Activated gamma-delta T cell (primary cell): Measurements from ENCODE around the gene CUTC.
"Not testable (repeated sequence)": the region's sequence is repeated elsewhere in the genome, so short reads cannot be mapped to it uniquely, and the experiment has no call there.

Experiments
- DNase-seq: peaks from one replicate; lab custom pipeline; 2025; lab: John Stamatoyannopoulos, UW

Gene CUTC

DNA sequence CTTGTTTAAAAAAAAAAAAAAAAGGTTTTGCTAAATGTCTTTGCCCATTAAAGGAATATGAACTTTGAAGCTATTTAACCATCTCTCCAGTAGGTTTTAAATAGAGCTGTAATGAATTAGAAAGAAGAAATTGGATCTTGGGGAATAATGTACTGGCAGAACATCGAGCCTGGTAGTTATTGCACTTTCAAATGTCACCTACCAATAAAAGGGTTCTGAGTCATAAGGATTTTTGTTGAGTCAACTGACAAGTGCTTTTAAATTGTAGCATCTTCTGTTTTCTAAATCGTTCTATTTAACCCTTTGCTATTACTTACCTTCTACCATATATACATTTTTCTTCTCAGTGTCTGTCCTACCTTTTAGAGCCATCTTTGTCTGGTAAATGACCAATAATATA, 10.7 kb downstream of the CUTC start:
- no peak for DNase-seq

DNA sequence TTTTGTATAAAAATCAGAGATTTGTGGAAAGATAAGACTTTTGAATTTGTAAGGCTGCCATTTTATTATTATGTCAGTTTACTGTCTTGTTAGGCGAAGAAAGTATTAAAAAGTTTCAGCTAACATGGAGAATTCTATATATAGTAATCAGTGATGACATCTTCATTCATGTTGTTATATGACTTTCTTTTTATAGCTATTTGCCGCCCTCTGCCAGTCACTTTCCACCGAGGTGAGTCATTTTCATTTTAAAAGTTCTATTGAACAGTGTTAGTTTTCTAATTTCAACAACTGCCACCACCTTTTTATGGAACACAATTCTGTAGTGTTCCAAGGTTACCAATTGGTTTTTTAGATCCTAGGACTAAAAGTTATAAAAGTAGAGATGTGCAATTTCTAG, 11.8 kb downstream of the CUTC start:
- DNase-seq: no peak

DNA sequence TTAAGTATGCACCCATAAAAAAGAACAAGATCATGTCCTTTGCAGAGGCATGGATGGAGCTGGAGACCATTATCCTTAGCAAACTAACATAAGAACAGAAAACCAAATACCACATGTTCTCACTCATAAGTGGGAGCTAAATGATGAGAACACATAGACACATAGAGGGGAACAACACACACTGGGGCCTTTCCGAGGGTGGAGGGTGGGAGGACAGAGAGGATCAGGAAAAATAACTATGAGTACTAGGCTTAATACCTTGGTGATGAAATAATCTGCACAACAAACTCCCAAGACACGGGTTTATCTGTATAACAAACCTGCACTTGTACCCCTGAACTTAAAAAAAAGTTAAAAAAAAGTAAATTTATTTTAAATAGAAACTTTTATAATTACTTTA, 14.1 kb downstream of the CUTC start:
- not testable (repeated sequence) for DNase-seq

DNA sequence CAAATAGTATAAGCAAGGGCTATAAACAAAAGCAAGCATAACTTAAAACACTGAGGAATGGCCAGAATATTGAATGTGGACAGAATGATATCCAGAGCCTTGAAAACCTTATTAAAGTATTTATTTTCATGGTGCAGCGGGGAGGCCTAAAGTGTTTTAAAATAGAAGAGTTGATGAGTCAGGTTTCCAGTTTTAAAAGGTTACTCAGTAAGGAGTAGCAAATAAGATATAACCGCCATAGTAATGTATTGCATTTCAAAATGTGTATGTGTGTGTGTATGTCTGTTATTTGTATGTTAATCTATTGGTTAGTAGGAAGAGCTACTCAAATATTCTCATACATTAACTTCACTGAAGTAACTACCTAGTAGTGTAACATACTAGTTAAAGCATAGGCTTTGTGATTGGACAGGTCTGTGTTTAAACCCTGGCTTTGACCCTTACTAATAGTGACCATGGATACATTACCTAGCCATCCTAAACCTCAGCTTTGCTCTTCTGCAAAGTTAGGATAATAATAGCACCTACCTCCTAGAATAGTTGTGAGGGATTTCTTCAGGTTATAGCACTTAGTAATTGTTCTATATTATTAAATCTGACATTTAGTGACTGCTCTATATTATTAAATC, 16.9 kb downstream of the CUTC start:
- no peak for DNase-seq

DNA sequence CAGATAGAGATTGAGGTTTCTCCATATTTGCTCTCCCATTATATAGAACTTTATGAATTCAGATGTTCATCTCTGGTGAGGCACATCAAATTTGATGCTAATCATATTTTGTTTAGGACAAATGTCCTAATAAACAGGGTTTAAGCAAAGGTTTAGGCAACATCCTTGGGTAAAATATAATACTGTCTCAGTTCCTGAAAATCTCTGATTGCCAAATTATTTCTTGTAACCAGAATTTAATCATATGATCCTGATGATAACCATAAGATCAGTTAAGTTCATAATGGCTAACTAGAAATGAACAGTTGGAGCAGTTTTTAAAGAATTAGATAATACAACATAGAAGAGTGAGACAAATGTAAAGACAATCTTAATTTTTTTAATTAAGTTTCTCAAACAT, 18.6 kb downstream of the CUTC start:
- DNase-seq: no peak

DNA sequence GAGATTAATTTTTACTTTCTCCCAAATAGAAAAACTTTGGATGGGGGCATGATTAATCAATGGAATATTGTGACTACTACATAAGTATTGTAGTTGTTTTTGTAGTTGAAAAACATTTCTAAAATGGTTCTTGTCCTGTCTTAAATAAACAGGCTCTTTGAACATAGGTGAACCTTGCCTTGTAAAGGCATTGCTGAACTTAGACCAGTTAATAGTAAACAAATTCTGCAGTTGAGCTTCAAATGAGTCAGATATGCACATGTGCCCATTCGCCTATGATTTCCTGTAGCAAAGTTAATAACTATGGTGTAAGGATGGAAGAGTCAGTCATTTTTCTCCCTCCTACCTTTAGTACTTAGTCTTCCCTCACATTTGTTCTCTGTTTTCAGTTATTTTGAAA, 22.6 kb downstream of the CUTC start:
- no peak for DNase-seq

DNA sequence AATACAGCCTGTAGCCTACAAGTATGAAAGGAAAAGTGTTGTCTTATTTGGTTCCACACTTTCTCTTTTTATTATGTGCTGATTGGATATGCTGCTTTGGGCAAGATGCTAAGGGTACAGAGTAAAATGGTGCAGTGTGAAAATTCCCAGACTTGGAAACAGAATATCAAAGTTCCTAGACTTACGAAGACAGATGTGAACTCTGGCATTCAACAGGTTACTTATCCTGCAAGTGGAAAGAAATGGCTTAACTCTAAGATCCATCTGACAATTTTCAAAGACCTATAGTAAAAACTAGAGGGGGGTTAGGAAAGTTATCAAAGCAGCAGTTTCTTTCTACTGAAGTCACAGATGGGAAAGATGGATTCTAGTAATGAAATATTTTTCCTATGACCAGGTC, 24.1 kb downstream of the CUTC start:
- no peak for DNase-seq

DNA sequence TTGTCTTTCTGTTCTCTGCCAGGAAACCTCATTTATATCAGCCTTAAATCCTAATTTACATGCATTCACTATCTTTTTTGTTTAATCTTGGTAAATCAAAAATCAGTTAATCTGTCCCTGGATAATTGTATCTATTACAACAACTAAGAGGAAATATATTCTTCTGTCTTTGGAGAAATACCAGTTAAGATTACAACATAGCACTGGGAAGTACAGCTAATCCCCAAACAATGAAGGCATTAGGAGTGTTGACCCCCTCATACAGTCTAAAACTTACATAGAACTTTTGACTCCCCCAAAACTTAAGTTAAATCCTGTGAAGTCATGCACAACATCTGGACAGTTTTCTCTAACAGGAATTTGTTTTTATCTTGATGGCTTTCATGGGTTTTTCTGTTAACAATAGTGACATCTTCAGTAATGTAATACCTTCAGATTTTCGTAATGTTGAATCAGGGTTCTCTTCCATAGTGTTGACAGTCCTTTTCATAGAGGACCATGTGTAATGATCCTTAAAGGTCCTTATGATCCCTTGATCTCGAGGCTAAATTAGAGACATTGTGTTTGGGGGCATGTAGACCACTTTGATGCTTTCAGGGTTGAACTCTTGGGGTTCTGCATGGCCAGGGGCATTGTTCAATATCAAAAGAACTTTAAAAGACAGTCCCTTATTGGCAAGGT, 26.3 kb downstream of the CUTC start:
- no peak for DNase-seq

DNA sequence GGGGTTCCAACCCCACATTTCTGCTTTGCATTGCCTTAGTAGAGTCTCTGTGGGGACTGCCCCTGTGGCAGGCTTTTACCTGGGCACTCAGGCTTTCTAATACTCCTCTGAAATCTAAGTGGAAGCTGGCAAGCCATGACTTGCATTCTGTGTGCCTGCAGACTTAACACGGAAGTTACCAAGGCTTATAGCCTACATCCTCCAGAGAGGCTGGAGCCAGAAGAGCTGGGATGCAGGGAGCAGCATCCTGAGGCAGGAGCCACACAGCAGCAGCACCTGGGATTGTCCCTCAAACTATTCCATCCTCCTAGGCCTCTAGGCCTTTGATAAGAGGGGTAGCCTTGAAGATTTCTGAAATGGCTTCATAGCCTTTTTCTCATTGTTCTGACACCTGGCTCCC, 28.3 kb downstream of the CUTC start:
- DNase-seq: no peak

DNA sequence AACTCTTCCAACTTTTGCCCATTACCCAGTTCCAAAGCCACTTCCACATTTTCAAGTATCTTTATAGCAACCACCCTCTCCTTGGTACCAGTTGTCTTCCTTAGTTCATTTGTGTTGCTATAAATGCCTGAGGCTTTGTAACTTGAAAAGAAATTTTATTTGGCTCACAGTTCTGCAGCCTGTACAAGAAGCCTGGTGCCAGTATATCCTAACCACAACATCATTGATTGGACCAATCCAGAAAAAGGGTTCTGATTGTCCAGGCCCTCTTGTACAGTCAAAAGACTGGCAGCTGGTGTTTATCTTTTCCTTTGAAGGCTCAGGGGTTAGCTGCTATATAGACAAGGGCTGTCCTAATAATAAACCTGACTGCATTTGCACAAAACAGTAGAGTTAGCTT, 29.3 kb downstream of the CUTC start:
- no peak for DNase-seq

DNA sequence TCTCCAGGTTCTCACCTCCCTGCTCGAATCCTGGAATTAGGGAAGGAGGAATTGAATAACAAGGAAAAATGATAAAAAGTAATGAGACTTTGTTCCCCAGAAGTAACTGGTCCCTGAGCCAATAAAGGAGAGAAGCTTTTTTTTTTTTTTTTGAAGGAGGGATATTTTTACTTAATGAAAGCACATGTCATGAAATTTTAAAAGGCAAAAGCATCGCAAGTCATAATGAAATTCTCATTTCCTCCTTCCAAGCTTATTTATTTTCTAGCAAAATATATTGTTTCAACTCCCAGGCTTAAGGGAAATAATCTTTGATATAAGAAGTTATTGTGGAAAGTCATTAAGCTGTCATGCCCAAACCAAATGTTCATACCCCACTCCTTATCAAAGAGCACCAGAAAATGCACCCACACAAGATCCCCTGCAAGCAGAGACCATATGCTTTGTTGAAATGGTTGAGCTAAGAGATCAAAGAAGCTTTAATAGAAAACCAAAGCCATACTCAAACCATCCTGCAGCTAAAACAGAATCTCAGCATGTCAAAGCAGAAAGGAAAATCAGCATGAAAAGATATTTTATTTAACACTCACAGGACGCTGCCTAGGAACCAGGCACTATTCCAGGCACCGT, 33.8 kb downstream of the CUTC start:
- no peak for DNase-seq

DNA sequence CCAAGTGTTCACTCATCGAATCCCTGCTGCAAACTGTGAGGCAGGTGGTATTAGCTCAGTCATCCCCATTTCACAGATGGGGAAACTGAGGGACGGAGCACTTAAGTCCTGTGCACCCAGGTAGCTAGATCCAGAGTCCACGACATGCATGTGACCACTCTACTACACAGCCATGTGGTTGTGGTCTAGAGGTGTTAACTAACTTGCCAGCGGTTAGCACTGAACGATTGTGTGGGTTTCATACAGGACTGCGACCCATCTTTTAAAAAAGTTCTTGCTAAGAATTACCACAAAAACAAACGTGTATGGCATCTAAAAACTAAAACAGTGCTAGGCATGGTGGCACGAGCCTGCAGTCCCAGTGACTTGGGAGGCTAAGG, 34.3 kb downstream of the CUTC start:
- no peak for DNase-seq

DNA sequence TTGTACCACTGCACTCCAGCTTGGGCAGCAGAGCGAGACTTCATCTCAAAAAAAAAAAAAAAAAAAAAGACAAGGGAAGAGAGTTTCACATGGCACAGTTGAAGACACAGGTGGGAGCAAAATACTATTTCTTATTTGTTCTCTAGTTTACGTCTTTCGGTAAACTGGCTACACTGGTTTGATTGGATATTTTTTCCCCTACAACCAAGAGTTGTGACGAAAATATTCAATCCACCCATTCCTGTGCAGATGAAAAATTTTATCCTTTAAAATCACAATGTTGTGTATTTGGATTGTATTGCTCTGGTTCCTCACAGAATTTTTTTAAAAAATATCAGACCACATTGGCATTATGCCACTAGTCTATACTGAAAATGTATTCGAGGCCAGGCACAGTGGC, 35.9 kb downstream of the CUTC start:
- DNase-seq: no peak

DNA sequence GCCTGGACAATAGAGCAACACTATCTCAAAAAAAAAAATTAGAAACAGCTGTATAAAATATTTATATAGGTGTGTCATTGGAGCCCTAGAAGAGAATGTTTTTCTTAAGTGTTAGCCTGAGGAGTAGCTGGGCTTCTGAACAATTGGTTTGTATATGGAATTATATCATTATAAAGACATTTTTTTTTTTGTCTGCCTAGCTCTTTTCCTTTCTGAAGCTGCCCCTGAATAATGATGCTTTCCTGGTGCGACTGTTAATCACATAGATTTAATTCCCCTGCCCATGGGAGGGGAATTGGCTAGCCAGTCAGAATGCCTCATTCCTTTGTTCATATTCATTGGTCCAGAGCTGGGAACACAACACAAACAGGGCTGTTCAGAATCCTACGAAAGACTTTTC, 36.5 kb downstream of the CUTC start:
- DNase-seq: no peak

DNA sequence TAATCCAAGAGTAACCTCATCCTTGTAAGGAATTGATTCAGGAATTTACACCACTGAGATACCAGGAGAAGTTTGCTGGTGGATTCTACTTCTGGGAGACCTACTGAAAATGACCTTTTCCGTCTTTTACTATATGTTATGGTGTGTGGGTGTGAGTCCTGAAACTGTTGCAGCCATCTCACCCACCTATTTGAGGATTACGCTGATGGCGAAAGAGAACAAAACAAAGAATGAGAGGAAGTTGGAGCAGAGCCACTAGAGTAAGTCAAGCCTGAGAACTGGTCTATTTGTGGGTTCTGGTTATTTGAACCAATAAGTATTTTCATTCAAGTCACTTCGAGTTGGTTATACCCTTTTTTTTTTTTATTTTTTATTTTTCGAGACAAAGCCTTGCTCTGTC, 37.7 kb downstream of the CUTC start:
- no peak for DNase-seq

DNA sequence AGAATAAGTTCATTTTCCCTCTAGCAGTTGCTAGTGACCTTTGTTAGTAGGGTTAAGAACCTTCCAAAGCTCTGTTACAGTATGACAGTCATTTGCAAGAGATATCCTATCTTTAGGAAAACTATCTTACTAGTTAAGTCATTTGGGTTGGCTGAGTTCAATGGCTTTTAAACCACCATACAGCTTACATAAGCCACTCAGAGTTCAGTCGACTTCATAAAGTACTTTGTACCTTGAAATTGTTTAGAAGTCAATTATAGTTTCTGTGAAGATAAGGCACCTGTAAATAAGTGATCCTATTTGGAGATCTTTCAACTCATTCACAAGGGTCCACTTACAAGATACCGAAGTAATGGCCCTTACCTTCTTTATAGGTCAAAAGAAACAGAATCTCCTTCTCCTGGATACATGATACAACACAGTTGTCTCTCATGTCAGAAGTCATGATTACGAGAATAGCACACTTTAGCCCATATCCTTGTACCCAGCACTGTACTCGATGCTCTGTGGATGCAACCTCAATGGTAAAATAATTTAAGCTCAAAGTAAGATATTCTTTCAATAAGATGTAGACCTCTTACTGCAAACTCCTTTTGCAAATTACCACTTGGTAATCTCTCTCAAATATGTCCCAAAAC, 38.5 kb downstream of the CUTC start:
- DNase-seq: no peak

DNA sequence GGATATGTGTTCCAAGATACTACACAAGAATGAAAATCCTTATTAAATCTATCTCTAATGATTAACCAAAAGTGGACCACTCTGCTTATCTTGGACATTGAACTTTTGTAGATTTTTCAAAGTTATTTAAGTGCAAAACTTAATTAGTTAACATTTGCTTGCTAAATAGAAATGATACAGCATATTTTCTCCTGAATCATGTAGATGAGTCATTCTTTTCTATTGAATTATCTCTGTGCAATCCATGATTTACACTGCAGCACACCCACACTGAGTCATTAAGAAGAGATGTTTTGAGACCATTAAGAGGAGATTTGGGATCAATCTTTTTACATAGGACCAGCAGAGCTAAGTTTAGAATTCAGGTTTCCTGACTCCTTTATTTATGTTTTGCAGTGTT, 43.8 kb downstream of the CUTC start:
- no peak for DNase-seq

DNA sequence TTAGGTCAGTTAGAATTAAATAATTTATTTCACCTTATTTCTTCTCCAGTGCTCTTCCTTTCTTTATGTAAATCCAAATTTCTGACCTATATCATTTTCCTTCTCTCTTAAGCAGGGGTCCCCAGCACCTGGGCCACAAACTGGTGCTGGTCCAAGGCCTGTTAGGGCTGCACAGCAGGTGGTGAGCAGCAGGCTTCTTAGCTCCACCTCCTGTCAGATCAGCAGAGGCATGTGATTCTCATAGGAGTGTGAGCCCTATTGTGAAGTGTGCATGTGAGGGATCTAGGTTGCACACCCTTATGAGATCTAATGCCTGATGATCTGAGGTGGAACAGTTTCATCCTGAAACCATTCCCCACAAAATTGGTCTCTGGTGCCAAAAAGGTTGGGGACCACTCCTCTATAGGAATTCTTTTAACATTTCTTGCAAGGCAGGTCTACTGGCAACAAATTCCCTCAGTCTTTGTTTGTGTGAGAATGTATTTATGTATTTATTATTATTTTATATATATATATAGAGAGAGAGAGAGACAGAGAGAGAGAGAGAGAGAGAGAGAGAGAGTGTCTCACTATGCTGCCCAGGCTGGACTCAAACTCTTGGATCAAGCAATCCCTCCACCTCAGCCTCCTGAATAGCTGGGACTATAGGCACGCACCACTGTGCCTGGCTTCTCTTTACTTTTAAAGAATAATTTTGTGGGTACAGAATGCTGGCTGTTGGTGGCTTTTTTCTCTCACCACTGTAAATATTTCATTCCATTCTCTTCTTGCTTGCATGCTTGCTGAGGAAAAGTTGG, 46.1 kb downstream of the CUTC start:
- DNase-seq: no peak

DNA sequence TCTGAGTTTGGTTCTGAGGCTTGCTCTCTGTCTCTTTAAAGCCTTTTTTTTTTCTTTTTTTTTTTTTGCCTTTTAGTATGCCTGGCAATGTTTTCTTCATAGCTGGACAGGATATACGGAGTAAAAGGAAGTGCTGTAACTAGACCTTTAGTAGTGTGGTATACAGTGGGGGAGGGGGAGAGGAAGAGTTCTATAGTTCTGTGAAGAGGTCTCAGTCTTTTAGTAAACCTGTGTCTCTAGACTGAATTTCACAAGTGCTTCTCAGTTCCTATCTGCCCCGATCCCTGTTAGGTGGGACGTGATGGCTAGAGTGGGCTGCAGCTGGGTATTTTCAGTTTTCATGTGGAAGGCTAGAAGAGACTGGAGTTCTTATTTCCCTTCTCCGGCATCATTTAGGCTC, 47.3 kb downstream of the CUTC start:
- no peak for DNase-seq

DNA sequence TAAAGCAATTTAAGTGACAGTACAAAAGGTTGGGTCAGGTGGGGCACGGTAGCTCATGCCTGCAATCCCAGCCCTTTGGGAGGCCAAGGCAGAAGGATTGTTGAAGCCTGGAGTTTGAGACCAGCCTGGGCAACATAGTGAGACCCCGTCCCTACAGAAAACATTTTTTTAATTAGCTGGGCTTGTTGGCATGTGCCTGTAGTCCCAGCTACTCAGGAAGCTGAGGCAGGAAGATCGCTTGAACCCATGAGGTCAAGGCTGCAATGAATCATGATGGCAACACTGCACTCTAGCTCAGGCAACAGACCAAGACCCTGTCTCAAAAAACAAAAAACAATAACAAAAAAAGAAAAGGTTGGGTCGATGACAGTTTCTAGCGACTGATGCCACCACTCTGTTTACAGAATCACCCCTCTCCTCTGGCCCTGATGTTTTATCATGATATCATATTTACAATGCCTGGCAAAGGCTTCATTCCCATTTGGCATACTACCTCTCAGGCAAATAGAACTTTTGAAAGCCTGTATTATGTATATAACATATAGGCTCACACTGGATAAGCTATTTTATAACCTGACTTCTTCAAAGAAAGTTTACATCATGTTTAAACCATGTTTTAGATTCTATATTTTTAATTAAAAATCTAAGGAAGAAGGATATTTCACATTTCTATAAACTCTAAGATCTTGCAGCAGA, 49.8 kb downstream of the CUTC start:
- DNase-seq: no peak

DNA sequence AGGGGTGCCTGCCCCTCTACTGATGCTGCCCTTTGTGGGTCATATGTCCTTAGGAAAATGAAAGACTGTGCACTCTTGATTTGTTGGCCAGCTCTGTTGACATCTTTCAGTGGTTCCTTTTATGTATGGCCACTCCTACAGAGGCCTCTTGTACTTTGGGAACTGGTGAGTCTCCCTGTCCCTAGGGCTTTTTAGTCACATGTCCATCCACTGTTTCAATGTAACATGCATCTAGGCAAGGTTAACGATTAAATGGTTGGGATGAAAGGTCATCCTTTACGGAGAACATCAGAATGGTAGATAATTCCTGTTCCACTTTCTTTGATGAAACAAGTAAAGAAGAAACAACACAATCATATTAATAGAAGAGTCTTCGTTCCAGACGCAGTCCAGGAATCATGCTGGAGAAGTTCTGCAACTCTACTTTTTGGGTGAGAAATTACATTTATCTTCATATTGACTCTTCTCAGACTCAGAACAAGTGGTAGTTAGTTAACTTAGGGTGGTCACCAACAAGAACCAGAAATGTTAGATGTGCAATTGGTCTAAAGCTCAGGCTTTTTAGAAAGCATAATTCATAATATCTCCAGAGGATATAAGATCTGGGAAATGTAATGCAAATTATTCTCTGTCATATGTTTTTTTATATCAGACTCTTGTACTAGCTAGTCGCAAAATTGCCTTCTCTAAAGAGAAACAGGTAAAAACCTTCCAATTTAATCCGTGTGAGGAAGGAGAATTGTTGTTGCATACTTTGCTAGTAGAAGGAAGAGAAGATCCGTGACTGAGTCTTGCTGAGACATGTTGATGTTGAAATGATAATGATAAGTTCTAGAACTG, 50.6 kb downstream of the CUTC start, which contains the start of gene ABCC2:
Gene ABCC2 (plus strand): TSS at position 194 of the 840 bp plus-strand sequence. CDS start 205 bp downstream, at position 399.
- DNase-seq: no peak
